Measurements from ENCODE around the gene RNF217. TPM values are rescaled to one million over a fixed set of nuclear protein-coding genes. Genes with fewer than 3 reads are reported as not detected.

RNF217 gene
- polyA plus RNA-seq, 1 donor (not counting 4 experiments of a cell fraction or from before 2014, with no cell fraction given): 44.0 TPM

DNA sequence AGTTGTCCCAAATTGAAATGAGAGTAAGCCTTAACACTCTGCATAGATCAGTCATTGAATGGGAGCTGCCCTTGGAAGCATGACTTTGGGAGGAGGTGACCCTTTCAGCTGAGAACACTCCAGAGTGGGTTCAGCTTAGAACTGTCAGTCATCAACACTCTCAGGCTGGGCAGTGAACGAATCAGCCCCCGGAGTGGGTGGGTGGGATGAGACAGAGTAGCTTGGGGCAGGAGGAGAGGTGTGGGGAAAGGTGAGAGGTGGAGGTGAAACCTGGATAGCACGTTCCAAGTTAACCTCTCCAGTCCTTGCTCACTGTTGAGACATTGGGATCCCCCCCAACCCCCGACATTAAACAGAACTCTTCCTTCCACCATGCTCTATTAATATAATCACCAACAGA is 136.0 kb downstream of the RNF217 start:
- FAIRE-seq: no peak

DNA sequence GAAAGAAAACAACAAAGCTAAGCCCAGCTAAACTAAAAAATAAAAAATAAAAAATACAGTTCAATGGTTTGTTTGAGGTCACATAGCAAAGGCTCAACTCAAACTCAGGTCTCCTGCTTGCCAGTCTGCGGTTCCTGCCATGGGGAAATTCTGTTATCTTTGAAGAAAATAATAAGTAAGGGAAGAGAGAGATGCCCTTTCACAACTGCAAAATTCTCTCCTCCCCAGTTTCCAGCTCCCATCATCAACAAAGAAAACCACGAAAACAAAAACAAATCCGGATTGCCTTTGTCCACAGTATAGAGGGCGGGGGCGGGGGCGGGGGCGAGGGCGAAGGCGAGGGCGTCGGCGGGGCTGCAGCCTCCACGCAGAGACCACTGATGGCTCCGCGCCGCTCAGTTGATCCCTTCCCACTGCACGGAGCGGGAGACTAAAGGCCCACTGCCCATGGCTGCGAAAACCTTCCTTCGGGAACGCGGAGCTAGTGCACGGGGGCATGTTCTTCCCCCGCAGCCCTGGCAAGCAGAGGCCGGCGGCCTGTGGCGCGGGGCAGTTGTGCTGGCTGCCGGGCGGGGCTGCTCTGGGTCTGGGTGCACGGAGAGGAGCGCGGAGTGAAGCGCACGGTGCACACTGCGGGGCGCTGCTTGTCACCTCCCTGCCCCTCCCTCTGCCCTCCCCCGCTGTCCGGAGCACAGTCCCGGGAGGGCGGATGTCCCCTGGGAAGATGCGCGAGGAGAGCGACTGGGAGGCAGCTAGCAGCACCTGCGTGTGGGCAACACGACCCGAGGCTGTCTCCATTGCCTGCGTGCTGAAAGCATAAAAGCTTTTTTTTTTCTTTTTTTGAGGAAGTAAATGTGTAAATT is 137.2 kb downstream of the RNF217 start:
- peak overlapping the region; percentile 58 for H3K9ac ChIP-seq (ENCODE audit: control insufficient read depth, extremely low read depth, insufficient read depth, low read length)
- no peak for FAIRE-seq
- no peaks in the 10 kb centered on the region for H3K36me3 ChIP-seq (ENCODE audit: control insufficient read depth in 2 of 2, extremely low read depth in 1 of 2, insufficient read depth in 2 of 2, low read length in 2 of 2)
- H3K79me2 ChIP-seq (ENCODE audit: control insufficient read depth, insufficient read depth, low read length): no peaks in the 10 kb centered on the region
- peaks cover 58% of the 10 kb centered on the region for H3K4me1 ChIP-seq (ENCODE audit: control insufficient read depth, extremely low read depth, insufficient read depth, low read length)
- no peak for DNase-seq (ENCODE audit: low read depth, low spot score)
- H3K4me3 ChIP-seq (ENCODE audit: control insufficient read depth in 2 of 3, extremely low read depth in 1 of 3, insufficient read depth in 2 of 3, low read depth in 1 of 3, low read length in 3 of 3): peak overlapping the region; percentile 40 to 55 (median 50)
- no peaks in the 10 kb centered on the region for H4K20me1 ChIP-seq (ENCODE audit: control insufficient read depth, extremely low read depth, insufficient read depth, low read length)
- dilution Hi-C loops (cut with MboI; ENCODE audit: extremely low pct_ligation_motif_present, low sequenced_read_pairs): no loop called here
- no peaks in the 10 kb centered on the region for H3K27me3 ChIP-seq (ENCODE audit: control insufficient read depth, extremely low read depth, insufficient read depth, low read length)
- H3K9me3 ChIP-seq (ENCODE audit: control insufficient read depth, low read depth, low read length): no peaks in the 10 kb centered on the region
- H3K9me1 ChIP-seq (ENCODE audit: control insufficient read depth, extremely low read depth, insufficient read depth, low read length): no peaks in the 10 kb centered on the region
- peak overlapping the region; percentile 18 for H3K27ac ChIP-seq (ENCODE audit: control insufficient read depth, insufficient read depth, low read length)
- H2AFZ ChIP-seq (ENCODE audit: control insufficient read depth, low read length): peak overlapping the region; percentile 92
- TF ChIP-seq, protein P1, sequence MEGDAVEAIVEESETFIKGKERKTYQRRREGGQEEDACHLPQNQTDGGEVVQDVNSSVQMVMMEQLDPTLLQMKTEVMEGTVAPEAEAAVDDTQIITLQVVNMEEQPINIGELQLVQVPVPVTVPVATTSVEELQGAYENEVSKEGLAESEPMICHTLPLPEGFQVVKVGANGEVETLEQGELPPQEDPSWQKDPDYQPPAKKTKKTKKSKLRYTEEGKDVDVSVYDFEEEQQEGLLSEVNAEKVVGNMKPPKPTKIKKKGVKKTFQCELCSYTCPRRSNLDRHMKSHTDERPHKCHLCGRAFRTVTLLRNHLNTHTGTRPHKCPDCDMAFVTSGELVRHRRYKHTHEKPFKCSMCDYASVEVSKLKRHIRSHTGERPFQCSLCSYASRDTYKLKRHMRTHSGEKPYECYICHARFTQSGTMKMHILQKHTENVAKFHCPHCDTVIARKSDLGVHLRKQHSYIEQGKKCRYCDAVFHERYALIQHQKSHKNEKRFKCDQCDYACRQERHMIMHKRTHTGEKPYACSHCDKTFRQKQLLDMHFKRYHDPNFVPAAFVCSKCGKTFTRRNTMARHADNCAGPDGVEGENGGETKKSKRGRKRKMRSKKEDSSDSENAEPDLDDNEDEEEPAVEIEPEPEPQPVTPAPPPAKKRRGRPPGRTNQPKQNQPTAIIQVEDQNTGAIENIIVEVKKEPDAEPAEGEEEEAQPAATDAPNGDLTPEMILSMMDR (optimal IDR thresholded peaks at IDR 0.05 in 1 of 3, IDR thresholded peaks at IDR 0.05 in 1 of 3, conservative IDR thresholded peaks at IDR 0.05 in 1 of 3; ENCODE audit: extremely low read depth in 1 of 3, insufficient read depth in 2 of 3, low read length in 3 of 3): peak in 1 of 3 experiments; percentile 55
- no peak for TF ChIP-seq EZH2 (IDR thresholded peaks at IDR 0.05; ENCODE audit: low read length)
- peak overlapping the region; percentile 76 for H3K4me2 ChIP-seq (ENCODE audit: control insufficient read depth, extremely low read depth, insufficient read depth, low read depth, low read length)

More for the DNA sequence above, 136.0 kb downstream of the RNF217 start:
- H3K9ac ChIP-seq (ENCODE audit: control insufficient read depth, extremely low read depth, insufficient read depth, low read length): no peak overlapping the region
- no peak overlapping the region for H3K27ac ChIP-seq (ENCODE audit: control insufficient read depth, insufficient read depth, low read length)
- H3K4me2 ChIP-seq (ENCODE audit: control insufficient read depth, extremely low read depth, insufficient read depth, low read depth, low read length): no peak overlapping the region
- H3K27me3 ChIP-seq (ENCODE audit: control insufficient read depth, extremely low read depth, insufficient read depth, low read length): no peaks in the 10 kb centered on the region
- no peak overlapping the region for H2AFZ ChIP-seq (ENCODE audit: control insufficient read depth, low read length)
- H3K9me3 ChIP-seq (ENCODE audit: control insufficient read depth, low read depth, low read length): no peaks in the 10 kb centered on the region
- no peak overlapping the region for H3K4me3 ChIP-seq (ENCODE audit: control insufficient read depth in 2 of 3, extremely low read depth in 1 of 3, insufficient read depth in 2 of 3, low read depth in 1 of 3, low read length in 3 of 3)
- no peaks in the 10 kb centered on the region for H4K20me1 ChIP-seq (ENCODE audit: control insufficient read depth, extremely low read depth, insufficient read depth, low read length)
- dilution Hi-C loops (cut with MboI; ENCODE audit: extremely low pct_ligation_motif_present, low sequenced_read_pairs): no loop called here
- no peak for DNase-seq (ENCODE audit: low read depth, low spot score)
- H3K36me3 ChIP-seq (ENCODE audit: control insufficient read depth in 2 of 2, extremely low read depth in 1 of 2, insufficient read depth in 2 of 2, low read length in 2 of 2): no peaks in the 10 kb centered on the region
- H3K9me1 ChIP-seq (ENCODE audit: control insufficient read depth, extremely low read depth, insufficient read depth, low read length): no peaks in the 10 kb centered on the region
- peaks cover 48% of the 10 kb centered on the region for H3K4me1 ChIP-seq (ENCODE audit: control insufficient read depth, extremely low read depth, insufficient read depth, low read length)
- TF ChIP-seq, protein P1 (optimal IDR thresholded peaks at IDR 0.05 in 1 of 3, IDR thresholded peaks at IDR 0.05 in 1 of 3, conservative IDR thresholded peaks at IDR 0.05 in 1 of 3; ENCODE audit: extremely low read depth in 1 of 3, insufficient read depth in 2 of 3, low read length in 3 of 3): no peak
- TF ChIP-seq EZH2 (IDR thresholded peaks at IDR 0.05; ENCODE audit: low read length): no peak
- no peaks in the 10 kb centered on the region for H3K79me2 ChIP-seq (ENCODE audit: control insufficient read depth, insufficient read depth, low read length)
